ENCODE measurements around the gene GSTM3.
A peak's percentile ranks its signal among the peaks of the same experiment; 100 is the strongest.
"Not testable (repeated sequence)": the region's sequence is repeated elsewhere in the genome, so short reads cannot be mapped to it uniquely, and the experiment has no call there.

GSTM3 gene

GRCh38 chr1:109773900-109774485 is 33.2 kb upstream of the GSTM3 start:
- DNase-seq, result no peak

GRCh38 chr1:109773203-109773899 is 32.5 kb upstream of the GSTM3 start:
- DNase-seq, result peak; percentile 52

GRCh38 chr1:109772658-109773202 is 31.9 kb upstream of the GSTM3 start:
- DNase-seq, result no peak

- no peak for DNase-seq
Observed at GRCh38 chr1:109771712-109772657, 31.1 kb upstream of the GSTM3 start.

GRCh38 chr1:109770331-109771095 is 29.7 kb upstream of the GSTM3 start:
- no peak for DNase-seq

- peak; percentile 2 for DNase-seq
Observed at GRCh38 chr1:109769330-109770078, 28.7 kb upstream of the GSTM3 start.

GRCh38 chr1:109768820-109769219 is 28.0 kb upstream of the GSTM3 start:
- peak; percentile 8 for DNase-seq

GRCh38 chr1:109768335-109768650 is 27.5 kb upstream of the GSTM3 start:
- DNase-seq, result peak; percentile 4

- DNase-seq, result peak; percentile 9
Observed at GRCh38 chr1:109767637-109768334, 26.9 kb upstream of the GSTM3 start.

- not testable (repeated sequence) for DNase-seq
Observed at GRCh38 chr1:109766991-109767636, 26.3 kb upstream of the GSTM3 start.

- DNase-seq, result peak; percentile 4
Observed at GRCh38 chr1:109765896-109766615, 25.2 kb upstream of the GSTM3 start.

GRCh38 chr1:109765483-109765815 is 24.6 kb upstream of the GSTM3 start:
- DNase-seq, result peak; percentile 10

GRCh38 chr1:109764561-109765482 is 24.0 kb upstream of the GSTM3 start:
- DNase-seq, result peak; percentile 9

- DNase-seq, result peak; percentile 6
Observed at GRCh38 chr1:109763646-109764415, 23.0 kb upstream of the GSTM3 start, which contains the start of gene EPS8L3. Gene EPS8L3 (minus strand): TSS chr1:109763923. CDS start chr1:109761749, 2,174 bp downstream.

- peak; percentile 5 for DNase-seq
Observed at GRCh38 chr1:109762821-109763645, 22.2 kb upstream of the GSTM3 start.

- DNase-seq, result peak; percentile 5
Observed at GRCh38 chr1:109762039-109762585, 21.3 kb upstream of the GSTM3 start.

Measured in activated CD8-positive, alpha-beta memory T cell treated with anti-CD3 and anti-CD28 coated beads, Interleukin-2, amount 50 U/mL, for 4 hours (primary cell).